OCI-LY3 (cell line): ENCODE data around the gene CAMK1D.

Source experiments
- H2AFZ ChIP-seq: fragments of 200-600, 300-600 bp; shearing (Covaris generic); 2 replicates; pipeline ENCODE4 v1.6.0; 2014; ENCODE audit warnings: antibody characterized with exemption, low read depth, low read length
- H3K27ac ChIP-seq: fragments of 200-600, 300-600 bp; sonication (generic); 2 replicates; pipeline ENCODE4 v1.5.1; 2014; ENCODE audit warnings: mild to moderate bottlenecking, low read length, moderate library complexity, mixed read lengths
- H3K27me3 ChIP-seq: fragments of 200-600, 300-600 bp; sonication (generic); 2 replicates; pipeline ENCODE4 v1.6.1; 2014; ENCODE audit warnings: low read depth, low read length, mixed read lengths
- H3K36me3 ChIP-seq: fragments of 200-600, 300-600 bp; sonication (generic); replicated peaks from 2 replicates; pipeline ENCODE3; 2014; ENCODE audit warnings: low read depth, low read length, mixed read lengths
- H3K4me1 ChIP-seq: fragments of 300-600, 200-600 bp; sonication (generic); 2 replicates; pipeline ENCODE4 v1.6.1; 2014; ENCODE audit warnings: low read length, mixed read lengths
- H3K4me2 ChIP-seq: fragments of 200-600, 300-600 bp; sonication (generic); 2 replicates; pipeline ENCODE4 v1.6.1; 2014; ENCODE audit warnings: low read length, mixed read lengths
- H3K4me3 ChIP-seq: fragments of 300-600, 200-600 bp; sonication (generic); 2 replicates; pipeline ENCODE4 v1.5.1; 2014; ENCODE audit warnings: antibody characterized with exemption, mild to moderate bottlenecking, low read length, moderate library complexity
- H3K79me2 ChIP-seq: fragments of 300-600, 200-600 bp; shearing (Covaris generic); 2 replicates; pipeline ENCODE4 v1.6.1; 2014; ENCODE audit warnings: mild to moderate bottlenecking, low read length, mixed read lengths
- H3K9ac ChIP-seq: fragments of 300-600, 200-600 bp; shearing (Covaris generic); 2 replicates; pipeline ENCODE4 v1.6.0; 2014; ENCODE audit warnings: mild to moderate bottlenecking, low read length, moderate library complexity
- H3K9me3 ChIP-seq: fragments of 200-600, 300-600 bp; shearing (Covaris generic); 2 replicates; pipeline ENCODE4 v1.6.1; 2014; ENCODE audit warnings: low read length, mixed read lengths; ENCODE audit not compliant: insufficient read depth
- H4K20me1 ChIP-seq: fragments of 200-600, 300-600 bp; sonication (generic); 2 replicates; pipeline ENCODE4 v1.6.1; 2016; ENCODE audit warnings: low read length, mixed read lengths; ENCODE audit not compliant: insufficient read depth
- CTCF ChIP-seq: fragments of 200-600, 300-600 bp; sonication (generic); IDR thresholded peaks from 2 replicates; pipeline ENCODE4 v1.5.1; 2014; ENCODE audit warnings: antibody characterized with exemption, low read length, low read depth
- EZH2phosphoT487 ChIP-seq: fragments of 200-600 bp; shearing (Covaris generic); IDR thresholded peaks from 2 replicates; pipeline ENCODE4 v1.6.1; 2018; ENCODE audit warnings: antibody characterized with exemption, mixed run types, low read depth

CAMK1D gene

GRCh38 chr10:12396567-12396966, 47.2 kb downstream of the CAMK1D start:
- TF ChIP-seq CTCF (no peak), EZH2phosphoT487 (no peak)
- H3K27ac ChIP-seq = no peak overlapping the region
- no peak overlapping the region for H3K4me3 ChIP-seq
- H4K20me1 ChIP-seq = peaks cover 71% of the 10 kb centered on the region
- H3K9ac ChIP-seq = no peak overlapping the region
- H3K36me3 ChIP-seq = no peaks in the 10 kb centered on the region
- H3K9me3 ChIP-seq = no peaks in the 10 kb centered on the region
- H3K4me2 ChIP-seq = no peak overlapping the region
- H3K27me3 ChIP-seq = no peaks in the 10 kb centered on the region
- H3K79me2 ChIP-seq = peaks cover 74% of the 10 kb centered on the region
- H3K4me1 ChIP-seq = no peaks in the 10 kb centered on the region
- no peak overlapping the region for H2AFZ ChIP-seq

- no peaks in the 10 kb centered on the region for H3K4me1 ChIP-seq
- H3K4me2 ChIP-seq = no peak overlapping the region
- TF ChIP-seq EZH2phosphoT487 (no peak), CTCF (no peak)
- peaks cover 71% of the 10 kb centered on the region for H4K20me1 ChIP-seq
- no peak overlapping the region for H2AFZ ChIP-seq
- H3K36me3 ChIP-seq = no peaks in the 10 kb centered on the region
- peaks cover 73% of the 10 kb centered on the region for H3K79me2 ChIP-seq
- H3K27me3 ChIP-seq = no peaks in the 10 kb centered on the region
- H3K4me3 ChIP-seq = no peak overlapping the region
- no peak overlapping the region for H3K27ac ChIP-seq
- no peaks in the 10 kb centered on the region for H3K9me3 ChIP-seq
- H3K9ac ChIP-seq = no peak overlapping the region
These were observed 48.0 kb downstream of the CAMK1D start for GRCh38 chr10:12397147-12397896.

GRCh38 chr10:12397941-12398340, 48.6 kb downstream of the CAMK1D start:
- Histone ChIP-seq H3K9me3 (no peaks in the 10 kb centered on the region), H3K27me3 (no peaks in the 10 kb centered on the region), H3K4me3 (no peak overlapping the region), H3K79me2 (peaks cover 79% of the 10 kb centered on the region), H3K4me1 (no peaks in the 10 kb centered on the region), H2AFZ (no peak overlapping the region), H3K9ac (no peak overlapping the region), H3K36me3 (no peaks in the 10 kb centered on the region), H4K20me1 (peaks cover 75% of the 10 kb centered on the region), H3K27ac (no peak overlapping the region), H3K4me2 (no peak overlapping the region)
- TF ChIP-seq CTCF = no peak
- no peak for TF ChIP-seq EZH2phosphoT487

GRCh38 chr10:12400266-12400931, 51.1 kb downstream of the CAMK1D start:
- Histone ChIP-seq H4K20me1 (peaks cover 68% of the 10 kb centered on the region), H3K79me2 (peaks cover 66% of the 10 kb centered on the region), H3K27me3 (no peaks in the 10 kb centered on the region), H3K9ac (no peak overlapping the region), H3K27ac (no peak overlapping the region), H3K4me1 (no peaks in the 10 kb centered on the region), H3K4me3 (no peak overlapping the region), H2AFZ (no peak overlapping the region), H3K36me3 (peaks cover 2% of the 10 kb centered on the region), H3K4me2 (no peak overlapping the region), H3K9me3 (no peaks in the 10 kb centered on the region)
- TF ChIP-seq EZH2phosphoT487 (no peak), CTCF (no peak)
